ENCODE data around the gene GCH1.
A peak's percentile ranks its signal among the peaks of the same experiment; 100 is the strongest.

Gene GCH1

DNA sequence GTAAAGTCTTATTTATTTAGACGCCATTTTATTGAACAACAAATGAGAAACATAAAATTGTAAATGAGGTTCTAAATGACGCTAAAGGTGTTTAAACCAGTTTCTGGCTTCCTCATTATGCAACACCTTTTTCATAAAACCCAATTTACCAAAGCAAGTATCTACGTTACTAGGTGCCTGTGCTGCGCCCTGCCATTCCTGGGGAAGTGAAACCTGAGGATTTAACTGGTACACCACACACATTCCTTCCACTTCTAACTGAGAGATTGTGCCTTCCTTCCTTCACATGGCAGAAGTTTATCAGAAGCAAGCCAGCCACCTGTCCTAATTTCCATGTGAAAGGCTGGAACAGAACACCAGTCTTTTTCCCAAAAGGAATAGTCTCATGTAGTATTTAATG lies 40.3 kb upstream of the GCH1 start:
- H3K27me3 ChIP-seq (ENCODE audit: insufficient read depth, poor library complexity, severe bottlenecking) = no peaks in the 10 kb centered on the region
- TF ChIP-seq, protein P1, sequence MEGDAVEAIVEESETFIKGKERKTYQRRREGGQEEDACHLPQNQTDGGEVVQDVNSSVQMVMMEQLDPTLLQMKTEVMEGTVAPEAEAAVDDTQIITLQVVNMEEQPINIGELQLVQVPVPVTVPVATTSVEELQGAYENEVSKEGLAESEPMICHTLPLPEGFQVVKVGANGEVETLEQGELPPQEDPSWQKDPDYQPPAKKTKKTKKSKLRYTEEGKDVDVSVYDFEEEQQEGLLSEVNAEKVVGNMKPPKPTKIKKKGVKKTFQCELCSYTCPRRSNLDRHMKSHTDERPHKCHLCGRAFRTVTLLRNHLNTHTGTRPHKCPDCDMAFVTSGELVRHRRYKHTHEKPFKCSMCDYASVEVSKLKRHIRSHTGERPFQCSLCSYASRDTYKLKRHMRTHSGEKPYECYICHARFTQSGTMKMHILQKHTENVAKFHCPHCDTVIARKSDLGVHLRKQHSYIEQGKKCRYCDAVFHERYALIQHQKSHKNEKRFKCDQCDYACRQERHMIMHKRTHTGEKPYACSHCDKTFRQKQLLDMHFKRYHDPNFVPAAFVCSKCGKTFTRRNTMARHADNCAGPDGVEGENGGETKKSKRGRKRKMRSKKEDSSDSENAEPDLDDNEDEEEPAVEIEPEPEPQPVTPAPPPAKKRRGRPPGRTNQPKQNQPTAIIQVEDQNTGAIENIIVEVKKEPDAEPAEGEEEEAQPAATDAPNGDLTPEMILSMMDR (IDR thresholded peaks at IDR 0.05; ENCODE audit: poor library complexity, severe bottlenecking) = no peak
- no peak for DNase-seq (ENCODE audit: low spot score)
- ATAC-seq (ENCODE audit: low read depth) = no peak
- no peak overlapping the region for H3K27ac ChIP-seq (ENCODE audit: poor library complexity, severe bottlenecking)
- H3K4me3 ChIP-seq (ENCODE audit: severe bottlenecking) = no peak overlapping the region
- H3K36me3 ChIP-seq (ENCODE audit: low read depth) = peaks cover 68% of the 10 kb centered on the region
- H3K4me1 ChIP-seq (ENCODE audit: insufficient read depth, poor library complexity, severe bottlenecking) = no peaks in the 10 kb centered on the region
- no peaks in the 10 kb centered on the region for H3K9me3 ChIP-seq (ENCODE audit: severe bottlenecking)

DNA sequence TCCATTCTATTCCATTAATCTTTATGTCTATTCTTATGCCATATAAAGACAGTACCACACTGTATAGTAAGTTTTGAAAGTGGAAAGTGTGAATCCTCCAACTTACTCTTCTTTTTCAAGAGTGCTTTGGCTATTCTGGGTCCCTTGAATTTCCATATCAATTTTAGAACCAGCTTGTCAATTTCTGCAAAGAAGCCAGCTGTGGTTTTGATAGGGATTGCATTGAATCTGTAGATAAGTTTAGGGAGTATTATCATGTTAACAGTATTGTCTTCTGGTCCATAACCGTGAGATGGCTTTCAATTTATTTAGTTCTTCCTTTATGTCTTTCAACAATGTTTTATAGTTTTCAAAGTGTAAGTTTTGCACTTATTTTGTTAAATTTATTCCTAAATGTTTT lies 34.2 kb upstream of the GCH1 start:
- TF ChIP-seq, protein P1 (IDR thresholded peaks at IDR 0.05; ENCODE audit: poor library complexity, severe bottlenecking) = no peak
- Histone ChIP-seq H3K27me3 (ENCODE audit: insufficient read depth, poor library complexity, severe bottlenecking) (no peaks in the 10 kb centered on the region), H3K9me3 (ENCODE audit: severe bottlenecking) (no peaks in the 10 kb centered on the region), H3K4me3 (ENCODE audit: severe bottlenecking) (no peak overlapping the region), H3K36me3 (ENCODE audit: low read depth) (peaks cover 33% of the 10 kb centered on the region), H3K4me1 (ENCODE audit: insufficient read depth, poor library complexity, severe bottlenecking) (no peaks in the 10 kb centered on the region), H3K27ac (ENCODE audit: poor library complexity, severe bottlenecking) (no peak overlapping the region)
- no peak for ATAC-seq (ENCODE audit: low read depth)
- DNase-seq (ENCODE audit: low spot score) = no peak

DNA sequence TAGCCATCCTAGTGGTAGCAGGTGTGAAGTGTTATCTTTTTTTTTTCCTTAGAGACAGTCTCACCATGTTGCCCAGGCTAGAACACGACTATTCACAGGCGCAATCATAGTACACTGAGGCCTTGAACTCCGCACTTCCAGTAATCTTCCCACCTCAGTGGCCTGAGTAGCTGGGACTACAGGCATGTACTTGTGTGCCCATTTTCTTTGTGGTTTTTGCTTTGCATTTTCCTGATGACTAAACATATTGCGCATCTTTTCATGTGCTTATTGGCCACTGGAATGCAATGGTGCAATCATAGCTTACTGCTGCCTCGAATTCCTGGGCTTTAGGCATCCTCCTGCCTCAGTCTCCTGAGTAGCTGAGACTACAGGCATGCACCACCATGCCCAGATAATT lies 33.3 kb upstream of the GCH1 start:
- Histone ChIP-seq H3K36me3 (ENCODE audit: low read depth) (peaks cover 24% of the 10 kb centered on the region), H3K27me3 (ENCODE audit: insufficient read depth, poor library complexity, severe bottlenecking) (no peaks in the 10 kb centered on the region), H3K4me3 (ENCODE audit: severe bottlenecking) (no peak overlapping the region), H3K27ac (ENCODE audit: poor library complexity, severe bottlenecking) (no peak overlapping the region), H3K4me1 (ENCODE audit: insufficient read depth, poor library complexity, severe bottlenecking) (no peaks in the 10 kb centered on the region), H3K9me3 (ENCODE audit: severe bottlenecking) (no peaks in the 10 kb centered on the region)
- TF ChIP-seq, protein P1 (IDR thresholded peaks at IDR 0.05; ENCODE audit: poor library complexity, severe bottlenecking) = no peak
- DNase-seq (ENCODE audit: low spot score) (no peak), ATAC-seq (ENCODE audit: low read depth) (peak; percentile 55; the same call in 1 of the 3 replicates)

DNA sequence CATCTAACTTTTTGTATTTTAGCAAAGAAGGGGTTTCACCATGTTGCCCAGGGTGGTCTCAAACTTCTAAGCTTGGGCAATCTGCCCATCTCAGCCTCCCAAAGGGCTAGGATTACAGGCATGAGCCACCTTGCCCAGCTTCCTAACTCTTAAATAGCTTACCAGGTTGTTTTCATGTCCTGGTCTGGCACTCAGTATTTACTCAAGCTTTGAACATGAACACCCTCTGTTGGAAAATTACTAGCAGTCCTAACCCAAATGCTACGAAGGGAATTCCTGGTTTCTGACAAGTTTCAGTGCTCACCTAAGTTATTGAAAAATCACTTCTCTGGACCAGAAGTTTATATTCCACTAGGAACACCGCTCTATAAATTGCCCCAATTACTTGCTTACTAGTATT lies 32.5 kb upstream of the GCH1 start:
- DNase-seq (ENCODE audit: low spot score) = no peak
- Histone ChIP-seq H3K4me1 (ENCODE audit: insufficient read depth, poor library complexity, severe bottlenecking) (no peaks in the 10 kb centered on the region), H3K27ac (ENCODE audit: poor library complexity, severe bottlenecking) (no peak overlapping the region), H3K4me3 (ENCODE audit: severe bottlenecking) (no peak overlapping the region), H3K27me3 (ENCODE audit: insufficient read depth, poor library complexity, severe bottlenecking) (no peaks in the 10 kb centered on the region), H3K36me3 (ENCODE audit: low read depth) (peaks cover 15% of the 10 kb centered on the region), H3K9me3 (ENCODE audit: severe bottlenecking) (no peaks in the 10 kb centered on the region)
- no peak for ATAC-seq (ENCODE audit: low read depth)
- TF ChIP-seq, protein P1 (IDR thresholded peaks at IDR 0.05; ENCODE audit: poor library complexity, severe bottlenecking) = no peak

DNA sequence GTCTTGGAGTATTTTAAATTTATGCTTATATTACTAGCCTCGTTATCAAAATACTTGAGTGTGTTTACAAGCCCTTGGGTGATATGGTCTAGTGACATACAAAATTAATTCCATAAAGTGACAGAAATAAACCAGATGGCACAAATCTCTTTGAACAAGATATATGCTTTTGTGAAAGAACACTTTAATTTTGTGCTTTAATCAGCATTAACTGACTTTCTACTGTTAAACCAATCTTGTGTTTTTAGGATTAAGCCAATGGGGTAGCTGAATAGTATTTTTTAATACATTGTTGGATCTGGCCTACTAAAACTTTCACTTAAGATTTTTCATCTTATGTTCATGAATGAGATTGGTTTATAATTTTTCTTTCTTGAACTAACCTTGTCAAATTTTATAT lies 30.4 kb upstream of the GCH1 start:
- TF ChIP-seq, protein P1 (IDR thresholded peaks at IDR 0.05; ENCODE audit: poor library complexity, severe bottlenecking) = no peak
- Histone ChIP-seq H3K4me1 (ENCODE audit: insufficient read depth, poor library complexity, severe bottlenecking) (no peaks in the 10 kb centered on the region), H3K36me3 (ENCODE audit: low read depth) (peaks cover 3% of the 10 kb centered on the region; the same call in 1 of the 2 replicates), H3K9me3 (ENCODE audit: severe bottlenecking) (no peaks in the 10 kb centered on the region), H3K27ac (ENCODE audit: poor library complexity, severe bottlenecking) (no peak overlapping the region), H3K27me3 (ENCODE audit: insufficient read depth, poor library complexity, severe bottlenecking) (no peaks in the 10 kb centered on the region), H3K4me3 (ENCODE audit: severe bottlenecking) (no peak overlapping the region)
- no peak for DNase-seq (ENCODE audit: low spot score)
- no peak for ATAC-seq (ENCODE audit: low read depth)
